ENCODE measurements around the gene COX6B1.
"Not testable (repeated sequence)": the region's sequence is repeated elsewhere in the genome, so short reads cannot be mapped to it uniquely, and the experiment has no call there.

- TF ChIP-seq POLR2A (IDR thresholded peaks at IDR 0.05; ENCODE audit: low read depth, low read length); POLR2AphosphoS5 (IDR thresholded peaks at IDR 0.05; ENCODE audit: low read depth, low read length); PAX5 (IDR thresholded peaks at IDR 0.05; ENCODE audit: insufficient read depth, low read length, severe bottlenecking); TAF1 (IDR thresholded peaks at IDR 0.05; ENCODE audit: low read depth, low read length); SPI1 (IDR thresholded peaks at IDR 0.05; ENCODE audit: low read depth, low read length): not testable (repeated sequence)
These were observed 43.7 kb upstream of the COX6B1 start for GRCh38 chr19:35604436-35604835.
